ENCODE results near the gene CYP27C1. TPM values are rescaled to one million over a fixed set of nuclear protein-coding genes. Genes with fewer than 3 reads are reported as not detected.

CYP27C1 gene
- total and polyA plus RNA-seq, 10 of the 15 experiments (the other 5 are each of a cell fraction or from before 2014, with no cell fraction given), result not detected

DNA sequence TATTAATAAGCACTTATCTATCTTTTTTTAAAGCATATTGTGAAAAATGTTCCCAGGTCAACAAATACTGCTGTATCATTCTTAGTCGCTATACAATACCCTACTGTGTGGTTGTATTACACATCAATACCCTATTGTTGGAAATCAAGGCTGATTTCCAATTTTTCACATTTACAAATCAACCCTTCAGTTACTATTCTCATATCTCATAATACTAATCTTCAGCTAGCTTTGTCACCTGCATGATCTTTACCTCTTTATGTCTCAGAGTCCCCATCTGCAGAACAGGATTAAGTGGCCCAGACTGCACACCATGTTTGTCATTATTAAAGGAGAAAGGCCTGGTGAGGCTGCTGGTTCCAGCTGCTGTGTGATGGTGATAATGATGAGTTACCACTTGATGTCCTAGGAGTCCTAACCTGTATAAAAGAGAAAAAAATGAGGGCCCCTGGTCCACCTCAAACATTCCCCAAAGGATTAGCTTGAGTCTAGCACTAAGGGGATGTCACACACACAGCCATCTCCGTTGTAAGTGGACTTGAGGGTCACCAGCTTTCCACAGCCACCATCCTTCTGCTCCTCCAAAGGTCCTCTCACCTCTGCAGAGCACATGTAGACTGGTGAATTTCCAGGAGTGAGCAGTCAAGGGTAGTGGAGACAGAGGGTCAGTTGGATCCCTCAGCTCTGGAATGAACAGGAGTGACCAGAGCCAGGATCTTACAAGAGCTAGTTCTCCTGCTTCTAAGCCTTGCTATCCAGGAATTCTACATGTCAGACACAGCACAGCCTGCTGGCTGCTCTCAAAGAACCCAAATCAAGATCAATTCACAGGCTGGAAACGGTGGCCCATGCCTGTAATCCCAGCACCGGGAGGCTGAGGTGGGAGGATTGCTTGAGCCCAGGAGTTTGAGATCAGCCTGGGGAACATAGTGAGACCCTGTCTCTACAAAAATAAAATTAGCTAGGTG is 77.2 kb downstream of the CYP27C1 start (continued):
- TF ChIP-seq, protein P1, sequence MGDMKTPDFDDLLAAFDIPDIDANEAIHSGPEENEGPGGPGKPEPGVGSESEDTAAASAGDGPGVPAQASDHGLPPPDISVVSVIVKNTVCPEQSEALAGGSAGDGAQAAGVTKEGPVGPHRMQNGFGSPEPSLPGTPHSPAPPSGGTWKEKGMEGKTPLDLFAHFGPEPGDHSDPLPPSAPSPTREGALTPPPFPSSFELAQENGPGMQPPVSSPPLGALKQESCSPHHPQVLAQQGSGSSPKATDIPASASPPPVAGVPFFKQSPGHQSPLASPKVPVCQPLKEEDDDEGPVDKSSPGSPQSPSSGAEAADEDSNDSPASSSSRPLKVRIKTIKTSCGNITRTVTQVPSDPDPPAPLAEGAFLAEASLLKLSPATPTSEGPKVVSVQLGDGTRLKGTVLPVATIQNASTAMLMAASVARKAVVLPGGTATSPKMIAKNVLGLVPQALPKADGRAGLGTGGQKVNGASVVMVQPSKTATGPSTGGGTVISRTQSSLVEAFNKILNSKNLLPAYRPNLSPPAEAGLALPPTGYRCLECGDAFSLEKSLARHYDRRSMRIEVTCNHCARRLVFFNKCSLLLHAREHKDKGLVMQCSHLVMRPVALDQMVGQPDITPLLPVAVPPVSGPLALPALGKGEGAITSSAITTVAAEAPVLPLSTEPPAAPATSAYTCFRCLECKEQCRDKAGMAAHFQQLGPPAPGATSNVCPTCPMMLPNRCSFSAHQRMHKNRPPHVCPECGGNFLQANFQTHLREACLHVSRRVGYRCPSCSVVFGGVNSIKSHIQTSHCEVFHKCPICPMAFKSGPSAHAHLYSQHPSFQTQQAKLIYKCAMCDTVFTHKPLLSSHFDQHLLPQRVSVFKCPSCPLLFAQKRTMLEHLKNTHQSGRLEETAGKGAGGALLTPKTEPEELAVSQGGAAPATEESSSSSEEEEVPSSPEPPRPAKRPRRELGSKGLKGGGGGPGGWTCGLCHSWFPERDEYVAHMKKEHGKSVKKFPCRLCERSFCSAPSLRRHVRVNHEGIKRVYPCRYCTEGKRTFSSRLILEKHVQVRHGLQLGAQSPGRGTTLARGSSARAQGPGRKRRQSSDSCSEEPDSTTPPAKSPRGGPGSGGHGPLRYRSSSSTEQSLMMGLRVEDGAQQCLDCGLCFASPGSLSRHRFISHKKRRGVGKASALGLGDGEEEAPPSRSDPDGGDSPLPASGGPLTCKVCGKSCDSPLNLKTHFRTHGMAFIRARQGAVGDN (IDR thresholded peaks at IDR 0.05), result no peak

DNA sequence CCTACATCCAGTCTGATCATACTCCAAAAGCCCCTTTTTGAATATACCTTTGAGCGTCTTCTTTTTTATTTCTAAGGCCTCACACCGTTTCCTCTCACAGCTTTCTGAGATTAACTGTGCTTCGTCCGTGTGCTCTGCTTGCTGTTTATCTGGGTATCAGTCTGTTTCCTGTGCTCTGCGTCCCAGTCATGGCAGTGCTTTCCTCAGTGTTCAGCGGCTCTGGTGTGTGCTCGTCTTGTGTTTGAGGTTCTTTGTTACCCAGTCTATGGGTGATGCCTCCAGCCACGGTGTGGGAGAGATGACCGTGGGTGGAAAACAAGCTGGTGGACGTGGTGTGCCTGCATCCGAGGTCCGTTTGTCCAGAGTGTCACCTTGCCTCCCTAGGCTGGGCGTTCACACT is 79.6 kb downstream of the CYP27C1 start:
- CTCF ChIA-PET, result interaction anchor here (1.0 to 1.9 kb wide), 3 partner anchors 9 to 133 kb away, joined by 3 to 5 read pairs (median 3); no protein-coding TSS in a partner anchor
- no peaks in the 10 kb centered on the region for H4K20me1 ChIP-seq (ENCODE audit: control insufficient read depth, insufficient read depth)
- H3K9me3 ChIP-seq (replicated peaks; ENCODE audit: control insufficient read depth, insufficient read depth, low read length), result no peaks in the 10 kb centered on the region
- H3K27ac ChIP-seq (ENCODE audit: control insufficient read depth, insufficient read depth), result no peak overlapping the region
- H3K4me3 ChIP-seq, result no peak overlapping the region
- ATAC-seq (no peak), DNase-seq (ENCODE audit: low read depth, low spot score) (no peak), FAIRE-seq (no peak)
- in situ Hi-C loops (cut with MboI) (no loop called here), intact Hi-C loops (cut with micrococcal nuclease; ENCODE audit: unreplicated experiment) (no loop called here)
- RAD21 ChIA-PET (ENCODE audit: unreplicated experiment), result no interaction called here
- SMC1A ChIA-PET (ENCODE audit: uncharacterized antibody, unreplicated experiment), result interaction anchor here (1.2 to 1.9 kb wide), 3 partner anchors 11 to 31 kb away, joined by 3 to 6 read pairs (median 4); no protein-coding TSS in a partner anchor
- no peaks in the 10 kb centered on the region for H3K79me2 ChIP-seq (ENCODE audit: control insufficient read depth, insufficient read depth, low read length)
- no peak overlapping the region for H3K9ac ChIP-seq (ENCODE audit: control insufficient read depth, insufficient read depth, low read length)
- POLR2A ChIA-PET, result no interaction called here
- no TSS peak for BruUV-seq (replicated peaks)
- WGBS (ENCODE audit: insufficient coverage, insufficient replicate concordance, low lambda C conversion rate, missing lambda C conversion rate), result 46% methylated on average over 13 of the region's 13 CpGs
- no peaks in the 10 kb centered on the region for H3K27me3 ChIP-seq (replicated peaks in 1 of 2; ENCODE audit: control insufficient read depth in 2 of 2, insufficient read depth in 2 of 2, low read length in 1 of 2)
- H2AFZ ChIP-seq (ENCODE audit: control insufficient read depth, low read depth, low read length), result no peak overlapping the region
- no peaks in the 10 kb centered on the region for H3K4me1 ChIP-seq (ENCODE audit: control insufficient read depth, insufficient read depth, low read length)
- no peaks in the 10 kb centered on the region for H3K36me3 ChIP-seq (ENCODE audit: control insufficient read depth in 2 of 2, insufficient read depth in 2 of 2, low read length in 1 of 2)
- no peak overlapping the region for H3K4me2 ChIP-seq (ENCODE audit: control insufficient read depth, insufficient read depth)
- TF ChIP-seq CHD2 (IDR thresholded peaks at IDR 0.05; ENCODE audit: borderline replicate concordance, low read depth, low read length), result no peak
- TF ChIP-seq NKRF (conservative IDR thresholded peaks at IDR 0.05), result no peak
- no peak for TF ChIP-seq SMAD1 (IDR thresholded peaks at IDR 0.05; ENCODE audit: low read depth, partially characterized antibody)
- TF ChIP-seq PAX8 (IDR thresholded peaks at IDR 0.05), result no peak
- TF ChIP-seq MYB (IDR thresholded peaks at IDR 0.05; ENCODE audit: borderline replicate concordance, low read depth, low read length), result no peak
- TF ChIP-seq ASH2L (IDR thresholded peaks at IDR 0.05; ENCODE audit: borderline replicate concordance, low read depth), result no peak
- TF ChIP-seq, protein P2, sequence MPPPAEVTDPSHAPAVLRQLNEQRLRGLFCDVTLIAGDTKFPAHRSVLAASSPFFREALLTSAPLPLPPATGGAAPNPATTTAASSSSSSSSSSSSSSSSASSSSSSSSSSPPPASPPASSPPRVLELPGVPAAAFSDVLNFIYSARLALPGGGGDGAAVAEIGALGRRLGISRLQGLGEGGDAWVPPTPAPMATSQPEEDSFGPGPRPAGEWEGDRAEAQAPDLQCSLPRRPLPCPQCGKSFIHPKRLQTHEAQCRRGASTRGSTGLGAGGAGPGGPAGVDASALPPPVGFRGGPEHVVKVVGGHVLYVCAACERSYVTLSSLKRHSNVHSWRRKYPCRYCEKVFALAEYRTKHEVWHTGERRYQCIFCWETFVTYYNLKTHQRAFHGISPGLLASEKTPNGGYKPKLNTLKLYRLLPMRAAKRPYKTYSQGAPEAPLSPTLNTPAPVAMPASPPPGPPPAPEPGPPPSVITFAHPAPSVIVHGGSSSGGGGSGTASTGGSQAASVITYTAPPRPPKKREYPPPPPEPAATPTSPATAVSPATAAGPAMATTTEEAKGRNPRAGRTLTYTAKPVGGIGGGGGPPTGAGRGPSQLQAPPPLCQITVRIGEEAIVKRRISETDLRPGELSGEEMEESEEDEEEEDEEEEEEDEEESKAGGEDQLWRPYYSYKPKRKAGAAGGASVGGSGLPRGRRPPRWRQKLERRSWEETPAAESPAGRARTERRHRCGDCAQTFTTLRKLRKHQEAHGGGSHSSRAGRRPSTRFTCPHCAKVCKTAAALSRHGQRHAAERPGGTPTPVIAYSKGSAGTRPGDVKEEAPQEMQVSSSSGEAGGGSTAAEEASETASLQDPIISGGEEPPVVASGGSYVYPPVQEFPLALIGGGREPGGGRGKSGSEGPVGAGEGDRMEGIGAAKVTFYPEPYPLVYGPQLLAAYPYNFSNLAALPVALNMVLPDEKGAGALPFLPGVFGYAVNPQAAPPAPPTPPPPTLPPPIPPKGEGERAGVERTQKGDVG (CRISPR knock-in tag; IDR thresholded peaks at IDR 0.05), result no peak
- TF ChIP-seq ZNF274 (IDR thresholded peaks at IDR 0.05; ENCODE audit: insufficient read depth, insufficient read length), result no peak
